IPS-20b (cell line): Measurements from ENCODE around the gene RIMS1.
"Not testable (repeated sequence)": the region's sequence is repeated elsewhere in the genome, so short reads cannot be mapped to it uniquely, and the experiment has no call there.

ENCODE experiments used
- H3K27ac ChIP-seq: one replicate; pipeline ENCODE4 v1.5.1; 2013; ENCODE audit warnings: low read length
- H3K27me3 ChIP-seq: 2 replicates; pipeline ENCODE4 v1.6.1; 2013; ENCODE audit warnings: mild to moderate bottlenecking, low read length, inconsistent platforms; ENCODE audit not compliant: insufficient read depth
- H3K36me3 ChIP-seq: 2 replicates; pipeline ENCODE4 v1.6.1; 2013; ENCODE audit warnings: low read depth, mild to moderate bottlenecking, inconsistent platforms, low read length, moderate library complexity; ENCODE audit not compliant: insufficient read depth
- H3K4me1 ChIP-seq: 2 replicates; pipeline ENCODE4 v1.6.1; 2013; ENCODE audit warnings: mild to moderate bottlenecking, control low read depth, inconsistent platforms, low read length, moderate library complexity; ENCODE audit not compliant: insufficient read depth
- H3K4me3 ChIP-seq: 2 replicates; pipeline ENCODE4 v1.5.1; 2013; ENCODE audit warnings: mild to moderate bottlenecking, low read length, inconsistent platforms
- H3K9ac ChIP-seq: 2 replicates; pipeline ENCODE4 v1.6.1; 2013; ENCODE audit warnings: low read depth, mild to moderate bottlenecking, inconsistent platforms, low read length, moderate library complexity
- H3K9me3 ChIP-seq: 2 replicates; pipeline ENCODE4 v1.6.1; 2013; ENCODE audit warnings: mild to moderate bottlenecking, low read depth, low read length, inconsistent platforms; ENCODE audit not compliant: insufficient read depth

RIMS1 gene

DNA sequence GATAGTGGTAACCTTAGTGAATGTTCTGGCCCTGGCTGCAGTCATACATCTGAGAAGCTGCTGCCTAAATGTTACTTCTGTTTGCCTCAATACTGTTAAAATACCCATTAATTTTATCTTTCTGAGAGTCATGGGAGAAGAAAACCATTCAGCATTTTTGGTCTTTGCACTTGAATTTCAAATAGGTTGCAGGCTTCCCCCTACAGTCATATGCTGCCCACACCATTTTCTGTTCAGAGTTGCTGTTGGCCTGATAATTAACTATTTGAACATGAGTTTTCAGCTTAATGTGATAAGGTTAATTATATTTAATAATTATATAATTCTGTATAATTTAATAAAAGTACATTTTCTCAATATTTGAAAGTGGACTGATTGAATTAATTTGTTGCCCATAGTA, 410.0 kb downstream of the RIMS1 start:
- Histone ChIP-seq H3K4me1 (0 out of 2 replicates have a peak, but pooled peaks cover 2% of the 10 kb centered on the region), H3K4me3 (no peak overlapping the region), H3K36me3 (no peaks in the 10 kb centered on the region), H3K9me3 (no peaks in the 10 kb centered on the region), H3K27ac (no peak overlapping the region), H3K27me3 (no peaks in the 10 kb centered on the region), H3K9ac (no peak overlapping the region)

DNA sequence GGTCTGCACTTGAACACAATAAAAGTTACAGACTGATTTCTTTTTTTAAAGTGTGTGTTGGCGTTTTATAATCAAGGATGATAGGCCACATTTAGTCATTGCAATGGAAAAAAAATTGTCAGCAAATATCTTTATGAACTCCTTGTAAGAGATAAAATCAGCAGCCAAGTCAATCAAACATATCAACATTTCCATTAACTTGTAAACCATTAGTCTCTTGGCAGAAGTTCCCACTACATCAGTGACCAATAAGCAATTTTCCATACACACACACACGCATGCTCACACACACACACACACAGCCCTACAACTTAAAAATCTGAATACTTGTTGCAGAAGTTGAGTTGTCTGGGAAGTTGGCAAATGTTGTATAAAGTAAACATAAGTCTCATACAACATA, 419.6 kb downstream of the RIMS1 start:
- Histone ChIP-seq H3K36me3 (no peaks in the 10 kb centered on the region), H3K4me3 (no peak overlapping the region), H3K9me3 (no peaks in the 10 kb centered on the region), H3K27ac (no peak overlapping the region), H3K4me1 (no peaks in the 10 kb centered on the region), H3K9ac (no peak overlapping the region), H3K27me3 (no peaks in the 10 kb centered on the region)

DNA sequence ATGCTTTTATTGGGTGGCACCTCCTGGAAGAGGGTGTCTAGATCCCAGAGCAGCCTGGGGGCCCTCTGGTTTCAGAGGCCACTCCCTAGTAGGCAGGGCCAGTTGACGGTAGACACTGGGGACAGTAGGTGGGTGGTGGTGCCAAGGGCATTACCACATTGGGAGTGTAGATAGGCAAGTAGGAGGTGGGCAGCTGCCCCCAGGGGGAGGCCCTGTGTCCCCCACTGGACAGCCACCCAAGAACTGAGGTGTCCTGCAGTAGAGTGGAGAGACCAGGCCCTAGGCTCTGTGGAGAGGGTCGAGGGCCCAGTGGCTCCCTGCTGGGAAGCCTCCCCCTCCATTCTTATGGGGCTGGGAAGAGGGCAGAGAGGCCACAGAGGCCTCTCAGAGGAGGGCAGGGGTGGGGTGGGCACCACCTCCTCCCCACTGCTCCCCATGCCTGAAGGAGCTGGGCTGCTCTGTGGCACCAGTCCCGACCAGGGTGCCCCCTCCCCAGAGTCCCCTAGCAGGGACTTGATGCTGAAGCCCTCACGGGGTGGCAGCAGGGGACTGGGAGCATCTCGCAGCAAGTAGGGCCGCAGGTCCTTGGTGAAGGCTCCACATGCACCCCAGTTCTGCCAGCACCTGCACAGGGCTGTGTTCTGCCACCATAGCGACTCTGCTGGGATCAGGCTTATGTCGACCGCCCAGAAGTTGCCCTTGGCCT, 430.5 kb downstream of the RIMS1 start:
- no peaks in the 10 kb centered on the region for H3K27me3 ChIP-seq
- no peaks in the 10 kb centered on the region for H3K36me3 ChIP-seq
- H3K9me3 ChIP-seq = no peaks in the 10 kb centered on the region
- no peak overlapping the region for H3K27ac ChIP-seq
- H3K9ac ChIP-seq = no peak overlapping the region
- H3K4me3 ChIP-seq = no peak overlapping the region
- no peaks in the 10 kb centered on the region; the same call in 1 of the 2 replicates for H3K4me1 ChIP-seq

DNA sequence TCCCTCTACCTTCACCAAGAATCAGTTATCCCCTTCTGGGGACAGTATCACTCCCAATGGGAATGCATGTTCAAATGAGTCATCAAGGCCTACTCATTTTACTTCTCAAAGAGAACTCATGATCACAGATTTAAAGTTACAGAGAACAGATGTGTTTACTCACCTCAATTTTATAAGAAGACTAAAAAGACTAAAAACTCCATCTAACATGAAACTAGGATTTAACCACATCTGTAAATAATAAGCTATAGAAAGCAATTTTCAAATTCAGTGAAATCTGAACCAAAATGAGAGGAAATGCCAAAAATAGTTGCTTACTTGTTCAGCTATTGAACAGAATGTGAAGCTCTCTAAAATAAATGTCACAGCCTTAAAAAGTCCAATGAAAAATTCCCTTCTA, 435.4 kb downstream of the RIMS1 start:
- no peaks in the 10 kb centered on the region for H3K27me3 ChIP-seq
- no peak overlapping the region for H3K9ac ChIP-seq
- no peaks in the 10 kb centered on the region for H3K9me3 ChIP-seq
- H3K4me3 ChIP-seq = no peak overlapping the region
- no peaks in the 10 kb centered on the region for H3K36me3 ChIP-seq
- peaks cover 3% of the 10 kb centered on the region; the same call in 1 of the 2 replicates for H3K4me1 ChIP-seq
- no peak overlapping the region for H3K27ac ChIP-seq

DNA sequence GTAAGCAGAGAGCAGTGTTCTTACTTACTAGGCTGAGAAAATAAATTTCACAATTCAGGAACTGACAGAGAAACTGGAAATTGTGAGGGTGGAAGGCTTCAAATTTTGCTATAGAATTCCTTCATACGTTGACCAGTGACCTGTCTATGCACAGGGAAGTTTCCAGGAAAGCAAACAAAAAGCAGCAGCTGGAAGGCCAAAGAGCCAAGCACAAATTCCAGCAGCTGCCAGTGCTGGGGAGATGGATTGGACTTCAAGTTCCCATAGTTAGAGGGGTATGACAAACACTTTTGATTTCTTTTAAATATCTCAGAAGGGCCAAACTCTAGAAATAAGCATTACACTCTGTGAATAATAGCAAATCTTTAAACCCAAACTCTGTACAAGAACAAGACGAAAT, 436.4 kb downstream of the RIMS1 start:
- Histone ChIP-seq H3K4me3 (no peak overlapping the region), H3K27ac (no peak overlapping the region), H3K9ac (no peak overlapping the region), H3K36me3 (no peaks in the 10 kb centered on the region), H3K27me3 (no peaks in the 10 kb centered on the region), H3K4me1 (peaks cover 4% of the 10 kb centered on the region; the same call in 1 of the 2 replicates), H3K9me3 (no peaks in the 10 kb centered on the region)

DNA sequence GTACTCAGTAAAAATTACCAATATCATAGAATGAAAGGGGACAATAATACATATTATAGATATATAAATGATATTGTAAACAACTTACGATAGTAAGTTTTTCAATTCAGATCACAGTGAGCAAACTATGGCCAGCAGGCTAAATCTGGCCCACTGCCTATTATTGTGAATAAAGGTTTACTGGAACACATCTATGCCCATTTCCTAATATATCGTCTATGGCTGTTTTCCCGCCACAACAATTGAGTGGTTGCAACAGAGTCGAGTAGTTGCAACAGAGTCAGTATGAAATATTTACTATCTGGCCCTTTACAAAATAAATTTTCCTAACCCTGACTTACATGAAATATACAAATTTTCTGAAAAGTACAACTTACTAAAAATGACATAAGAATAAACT, 438.2 kb downstream of the RIMS1 start:
- H3K27me3 ChIP-seq = no peaks in the 10 kb centered on the region
- peaks cover 4% of the 10 kb centered on the region; the same call in 1 of the 2 replicates for H3K4me1 ChIP-seq
- H3K9me3 ChIP-seq = no peaks in the 10 kb centered on the region
- H3K36me3 ChIP-seq = no peaks in the 10 kb centered on the region
- H3K27ac ChIP-seq = no peak overlapping the region
- no peak overlapping the region for H3K4me3 ChIP-seq
- no peak overlapping the region for H3K9ac ChIP-seq

DNA sequence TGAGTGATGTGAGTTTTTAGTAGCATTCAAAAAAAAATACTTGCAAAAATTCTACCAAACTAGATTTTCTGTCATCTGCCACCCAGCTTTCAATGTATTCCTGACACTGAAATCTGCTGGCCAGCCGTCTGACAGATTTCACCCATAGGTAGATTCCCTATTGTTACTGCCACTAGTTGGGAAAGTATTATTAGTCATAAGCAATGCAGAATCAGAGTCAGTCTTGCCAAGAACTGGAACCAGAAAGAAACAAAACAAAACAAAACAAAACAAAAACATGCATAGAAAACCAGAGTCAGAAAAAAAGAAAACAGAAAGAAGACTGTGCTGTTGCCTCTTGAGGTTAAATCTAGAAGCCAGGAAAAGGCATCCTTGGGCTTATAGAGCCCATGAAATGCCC, 442.4 kb downstream of the RIMS1 start:
- Histone ChIP-seq H3K9me3 (no peaks in the 10 kb centered on the region), H3K4me3 (no peak overlapping the region), H3K36me3 (no peaks in the 10 kb centered on the region), H3K9ac (no peak overlapping the region), H3K27me3 (no peaks in the 10 kb centered on the region), H3K4me1 (peaks cover 4% of the 10 kb centered on the region; the same call in 1 of the 2 replicates), H3K27ac (no peak overlapping the region)

DNA sequence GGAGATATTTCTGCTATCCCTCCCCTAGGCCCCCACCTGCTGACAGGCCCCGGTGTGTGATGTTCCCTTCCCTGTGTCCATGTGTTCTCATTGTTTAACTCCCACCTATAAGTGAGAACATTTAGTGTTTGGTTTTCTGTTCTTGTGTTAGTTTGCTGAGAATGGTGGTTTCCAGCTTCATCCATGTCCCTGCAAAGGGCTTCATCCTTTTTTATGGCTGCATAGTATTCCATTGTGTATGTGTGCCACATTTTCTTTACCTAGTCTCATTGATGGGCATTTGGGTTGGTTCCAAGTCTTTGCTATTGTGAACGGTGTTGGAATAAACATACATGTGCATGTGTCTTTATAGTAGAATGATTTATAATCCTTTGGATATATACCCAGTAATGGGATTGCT, 448.9 kb downstream of the RIMS1 start:
- not testable (repeated sequence) for H3K27ac ChIP-seq, H3K9ac ChIP-seq, H3K9me3 ChIP-seq, H3K27me3 ChIP-seq, H3K4me3 ChIP-seq, H3K36me3 ChIP-seq, H3K4me1 ChIP-seq

DNA sequence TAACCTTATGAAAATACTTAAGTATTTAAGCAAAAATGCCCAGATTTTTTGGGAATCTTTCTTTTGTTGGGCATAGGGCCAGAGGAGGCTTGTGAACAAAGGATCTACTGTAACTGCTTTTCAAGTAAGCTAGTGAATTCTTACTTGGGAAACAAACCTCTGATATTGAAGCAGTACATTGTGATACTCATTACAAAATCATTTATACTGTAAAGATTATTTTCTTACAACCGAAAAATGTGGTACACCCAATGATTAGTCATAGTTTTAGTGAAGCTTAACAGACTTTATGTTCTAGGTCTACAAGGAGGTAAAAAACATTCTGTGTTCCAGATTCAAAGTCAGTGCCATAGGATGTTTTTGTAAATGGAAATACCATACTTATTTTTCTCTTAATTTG, 462.6 kb downstream of the RIMS1 start:
- H3K27me3 ChIP-seq = no peaks in the 10 kb centered on the region
- no peaks in the 10 kb centered on the region for H3K4me1 ChIP-seq
- H3K27ac ChIP-seq = no peak overlapping the region
- H3K9me3 ChIP-seq = no peaks in the 10 kb centered on the region
- no peaks in the 10 kb centered on the region for H3K36me3 ChIP-seq
- no peak overlapping the region for H3K4me3 ChIP-seq
- no peak overlapping the region for H3K9ac ChIP-seq

DNA sequence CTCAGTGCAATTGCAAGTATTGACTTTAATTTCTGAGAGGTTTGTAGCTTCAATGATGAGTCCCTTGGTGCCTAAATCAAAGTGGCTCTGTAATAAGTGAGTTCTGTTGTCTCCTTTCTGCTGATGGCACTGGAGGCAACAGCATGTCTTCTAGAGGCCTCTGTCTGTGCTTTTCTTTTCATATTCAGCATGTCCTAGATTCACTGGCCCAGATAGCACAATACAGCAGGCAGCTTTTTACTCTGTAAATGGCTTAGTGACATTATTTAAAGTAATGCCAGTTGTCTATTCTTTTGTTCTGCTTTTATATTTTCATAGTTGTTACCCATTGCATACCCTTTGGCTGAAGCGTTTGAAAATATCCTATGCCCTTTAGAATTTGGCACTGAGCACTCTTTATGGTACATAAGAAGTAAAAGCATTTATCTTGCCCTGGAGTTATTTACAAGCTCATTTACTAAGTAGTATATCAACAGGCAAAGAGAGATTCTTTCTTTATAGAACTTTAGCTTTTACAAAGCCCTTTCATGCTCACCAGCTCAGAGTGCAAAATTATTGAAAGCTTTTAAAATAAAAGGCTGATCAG, 464.0 kb downstream of the RIMS1 start:
- H3K9ac ChIP-seq = no peak overlapping the region
- H3K4me1 ChIP-seq = no peaks in the 10 kb centered on the region
- no peaks in the 10 kb centered on the region for H3K9me3 ChIP-seq
- H3K4me3 ChIP-seq = no peak overlapping the region
- no peaks in the 10 kb centered on the region for H3K36me3 ChIP-seq
- H3K27me3 ChIP-seq = no peaks in the 10 kb centered on the region
- H3K27ac ChIP-seq = no peak overlapping the region

DNA sequence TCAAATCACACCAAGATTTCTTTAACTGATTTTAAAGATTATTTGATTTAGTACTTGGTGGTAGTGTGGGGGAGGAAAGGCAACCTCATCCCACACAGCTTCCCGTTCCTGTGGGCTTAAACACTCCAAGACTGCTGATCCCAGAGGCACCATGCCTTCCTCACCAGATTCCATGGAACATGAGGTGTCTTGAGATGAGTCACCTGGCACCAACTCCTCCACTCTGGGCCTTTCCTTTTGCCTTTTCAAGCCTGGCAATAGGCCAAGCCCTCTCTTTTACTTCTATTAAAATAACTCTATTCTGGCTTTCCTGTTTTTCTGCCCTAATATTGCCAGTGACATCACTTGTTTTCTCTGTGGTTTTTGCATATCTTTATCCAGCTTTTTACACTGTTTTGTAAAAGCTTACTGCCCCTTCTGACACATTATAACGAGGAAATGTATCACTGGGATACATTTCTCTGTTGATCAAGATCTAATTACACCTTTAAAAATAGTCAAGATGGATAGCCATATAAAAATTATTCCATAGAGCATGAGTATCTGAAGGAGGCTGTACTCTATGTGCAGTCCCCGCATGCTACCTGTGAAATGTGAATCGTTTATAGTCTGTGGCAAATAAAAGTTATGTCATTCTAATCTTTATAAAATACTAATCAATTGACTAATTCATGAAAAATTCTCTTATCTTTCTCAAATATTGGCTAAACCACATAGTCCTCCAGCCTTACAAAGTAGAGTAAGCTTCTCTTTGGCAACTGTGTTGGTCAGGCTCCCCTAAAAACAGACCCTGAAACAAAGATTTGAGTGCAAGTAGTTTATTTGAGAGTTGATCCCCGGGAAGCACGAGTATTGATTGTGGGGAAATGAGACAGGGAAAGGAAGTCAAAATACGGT, 477.7 kb downstream of the RIMS1 start:
- Histone ChIP-seq H3K36me3 (no peaks in the 10 kb centered on the region), H3K9me3 (no peaks in the 10 kb centered on the region), H3K4me1 (no peaks in the 10 kb centered on the region), H3K27ac (no peak overlapping the region), H3K4me3 (no peak overlapping the region), H3K27me3 (no peaks in the 10 kb centered on the region), H3K9ac (no peak overlapping the region)

DNA sequence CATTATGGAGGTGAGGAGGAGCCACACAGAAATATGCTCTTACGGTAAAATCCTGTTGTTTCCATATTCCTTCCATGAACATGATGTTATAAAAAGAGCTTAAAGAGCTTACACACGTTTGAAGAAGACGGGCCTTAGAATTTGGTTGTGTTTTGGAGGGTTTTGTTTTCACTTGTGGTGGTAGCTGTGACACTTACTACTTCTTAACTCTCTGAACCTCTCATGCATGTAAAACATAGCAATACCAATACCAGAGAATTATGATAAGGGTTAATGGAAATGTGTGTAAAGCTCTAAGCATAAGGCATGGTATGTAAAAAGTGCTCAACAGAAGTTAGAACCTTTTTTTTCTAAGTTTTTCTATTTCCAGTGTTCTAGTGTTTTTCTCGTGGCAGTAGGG, 479.4 kb downstream of the RIMS1 start:
- H3K27me3 ChIP-seq = no peaks in the 10 kb centered on the region
- H3K27ac ChIP-seq = no peak overlapping the region
- H3K4me3 ChIP-seq = no peak overlapping the region
- no peaks in the 10 kb centered on the region for H3K9me3 ChIP-seq
- no peaks in the 10 kb centered on the region for H3K4me1 ChIP-seq
- no peaks in the 10 kb centered on the region for H3K36me3 ChIP-seq
- H3K9ac ChIP-seq = no peak overlapping the region
